GM18520 (cell line): ENCODE measurements around the gene NPR2.

Experiments used
- ATAC-seq: cut with Tn5 transposase; IDR thresholded peaks from one replicate; pipeline ENCODE4 v1.9.1; 2021; ENCODE audit not compliant: unreplicated experiment

Gene NPR2

GRCh38 chr9:35852876-35853865 is 61.8 kb downstream of the NPR2 start:
- ATAC-seq: no peak

GRCh38 chr9:35854091-35854762 is 62.8 kb downstream of the NPR2 start:
- ATAC-seq: no peak

- no peak for ATAC-seq
These were observed 64.8 kb downstream of the NPR2 start for GRCh38 chr9:35856206-35856605.

- no peak for ATAC-seq
These were observed 65.5 kb downstream of the NPR2 start for GRCh38 chr9:35856882-35857281.

- no peak for ATAC-seq
These were observed 67.1 kb downstream of the NPR2 start for GRCh38 chr9:35858458-35858857.
